Natural killer cell (primary cell): Measurements from ENCODE around the gene ZBTB8A. TPM values are rescaled to one million over a fixed set of nuclear protein-coding genes. Genes with fewer than 3 reads are reported as not detected.

Source experiments
- ATAC-seq, 3 donors: fragments of 150-1000 bp in 2 of 3; fragments of 200-7000 bp in 1 of 3; cut with Tn5 transposase; 1 replicate in 1 of 3; 2 replicates in 2 of 3; pipeline ENCODE4 v1.10.0; 2021; ENCODE audit warnings: mild to moderate bottlenecking in 2 of 3, moderate library complexity in 2 of 3
- DNase-seq, 2 donors: peaks; one replicate each; pipeline versions ENCODE4 v3.0.0 to v3.0.0-alpha.2; 2013 to 2021; ENCODE audit warnings: mixed read lengths in 1 of 2
- H3K27ac ChIP-seq: one replicate; pipeline ENCODE4 v1.5.1; 2013; ENCODE audit warnings: mild to moderate bottlenecking, low read length
- H3K27me3 ChIP-seq: one replicate; pipeline ENCODE4 v1.6.1; 2013; ENCODE audit warnings: low read length; ENCODE audit not compliant: control insufficient read depth, insufficient read depth
- H3K36me3 ChIP-seq: one replicate; pipeline ENCODE4 v1.6.1; 2013; ENCODE audit warnings: low read length; ENCODE audit not compliant: control insufficient read depth, insufficient read depth
- H3K4me1 ChIP-seq: one replicate; pipeline ENCODE4 v1.6.1; 2013; ENCODE audit warnings: low read length; ENCODE audit not compliant: control insufficient read depth, insufficient read depth
- H3K4me3 ChIP-seq: one replicate; pipeline ENCODE4 v1.5.1; 2013; ENCODE audit warnings: low read length
- H3K9me3 ChIP-seq: one replicate; pipeline ENCODE4 v1.6.1; 2013; ENCODE audit warnings: low read length; ENCODE audit not compliant: control insufficient read depth, insufficient read depth
- H3K27ac Mint-ChIP-seq, 2 donors: one replicate each; pipeline ENCODE4 v1.8.0; 2022; ENCODE audit warnings: mild to moderate bottlenecking in 2 of 2, mixed read lengths in 2 of 2, moderate library complexity in 1 of 2
- H3K27me3 Mint-ChIP-seq, 2 donors: one replicate each; pipeline ENCODE4 v1.8.0; 2022; ENCODE audit warnings: low read depth in 2 of 2, mixed read lengths in 2 of 2
- H3K36me3 Mint-ChIP-seq: one replicate; pipeline ENCODE4 v1.8.0; 2022; ENCODE audit warnings: mixed read lengths
- H3K4me1 Mint-ChIP-seq, 2 donors: one replicate each; pipeline ENCODE4 v1.8.0; 2022; ENCODE audit warnings: mixed read lengths in 2 of 2
- H3K4me3 Mint-ChIP-seq: one replicate; pipeline ENCODE4 v1.8.0; 2022; ENCODE audit warnings: mild to moderate bottlenecking, moderate library complexity, mixed read lengths
- H3K9me3 Mint-ChIP-seq, 2 donors: one replicate each; pipeline ENCODE4 v1.8.0; 2022; ENCODE audit warnings: mixed read lengths in 2 of 2
- CTCF ChIP-seq: fragments of 200-600 bp; IDR thresholded peaks from one replicate; pipeline ENCODE4 v1.8.0; 2022; ENCODE audit warnings: antibody characterized with exemption
- WGBS: methylation state at CpG from one replicate; pipeline ENCODE4 v1.1.7; 2013; ENCODE audit warnings: missing lambda C conversion rate; ENCODE audit not compliant: insufficient coverage; 5-methylcytosine and 5-hydroxymethylcytosine counted together
- intact Hi-C: fragments of 100-400 bp; cut with micrococcal nuclease; formaldehyde crosslinking; loops from one replicate; pipeline ENCODE4 v1.14.2; 2022
- total RNA-seq, 4 donors: library from RNA; stranded (reverse); fragments of 120-200 nt in 1 of 4; gene quantifications; one replicate each; pipeline versions ENCODE4 v1.2.3 to v1.2.4, GENCODE V29; 2013 to 2022

The ZBTB8A gene
- total RNA-seq, 3 donors from 2014 or later (not counting 1 experiment from before 2014, with no cell fraction given): 0.16 to 0.50 (median 0.33) TPM

- TF ChIP-seq CTCF: no peak
- no peaks in the 10 kb centered on the region for H3K36me3 Mint-ChIP-seq
- Histone ChIP-seq H3K4me1 (no peaks in the 10 kb centered on the region), H3K9me3 (no peaks in the 10 kb centered on the region), H3K36me3 (no peaks in the 10 kb centered on the region), H3K4me3 (no peak overlapping the region), H3K27me3 (no peaks in the 10 kb centered on the region), H3K27ac (no peak overlapping the region)
- ATAC-seq (no peak), DNase-seq (no peak)
- no peak overlapping the region for H3K4me3 Mint-ChIP-seq
- no peaks in the 10 kb centered on the region for H3K4me1 Mint-ChIP-seq
- H3K27ac Mint-ChIP-seq: no peak overlapping the region
- H3K27me3 Mint-ChIP-seq: peaks cover 11 to 21% of the 10 kb centered on the region in 2 donors
- H3K9me3 Mint-ChIP-seq: no peaks in the 10 kb centered on the region
- WGBS: 99% methylated on average over 3 of the region's 4 CpGs
- intact Hi-C loops: no loop called here
Measured at GRCh38 chr1:32507021-32507420, 32.2 kb upstream of the ZBTB8A start.

DNA sequence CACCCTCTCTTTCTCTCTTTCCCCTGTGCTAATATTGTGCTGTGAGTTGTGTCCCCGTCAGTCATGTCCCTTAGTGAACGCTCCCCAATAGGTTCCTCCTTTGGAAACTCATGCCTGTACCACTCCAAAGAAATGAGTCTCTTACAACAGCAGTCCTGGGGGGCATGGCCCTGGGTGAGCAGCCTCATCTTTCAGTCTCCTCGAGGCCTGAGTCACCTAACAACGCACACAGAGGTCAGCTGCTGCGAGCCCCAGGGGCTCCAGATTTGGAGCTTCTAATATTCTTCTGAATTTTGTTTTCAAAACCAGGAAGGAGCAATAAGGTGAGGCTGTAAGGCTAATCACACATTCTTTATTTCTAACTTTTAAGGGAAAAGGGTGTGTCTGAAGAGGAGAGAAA lies 30.5 kb upstream of the ZBTB8A start:
- Histone ChIP-seq H3K36me3 (no peaks in the 10 kb centered on the region), H3K4me3 (no peak overlapping the region), H3K27me3 (no peaks in the 10 kb centered on the region), H3K4me1 (no peaks in the 10 kb centered on the region), H3K27ac (no peak overlapping the region), H3K9me3 (no peaks in the 10 kb centered on the region)
- intact Hi-C loops: no loop called here
- ATAC-seq: no peak
- Mint-ChIP-seq H3K4me3 (no peak overlapping the region), H3K36me3 (no peaks in the 10 kb centered on the region), H3K27me3 (peaks cover 7 to 22% of the 10 kb centered on the region in 2 donors), H3K4me1 (no peaks in the 10 kb centered on the region), H3K27ac (no peak overlapping the region), H3K9me3 (no peaks in the 10 kb centered on the region)
- TF ChIP-seq CTCF: no peak
- WGBS: 89% methylated on average over 5 of the region's 5 CpGs
- no peak for DNase-seq

GRCh38 chr1:32509939-32510338 lies 29.3 kb upstream of the ZBTB8A start:
- H3K9me3 ChIP-seq: no peaks in the 10 kb centered on the region
- H3K27ac ChIP-seq: no peak overlapping the region
- peaks cover 5 to 20% of the 10 kb centered on the region in 2 donors for H3K27me3 Mint-ChIP-seq
- H3K4me1 Mint-ChIP-seq: no peaks in the 10 kb centered on the region
- H3K27me3 ChIP-seq: no peaks in the 10 kb centered on the region
- ATAC-seq (no peak), DNase-seq (no peak)
- no peaks in the 10 kb centered on the region for H3K36me3 ChIP-seq
- no peaks in the 10 kb centered on the region for H3K9me3 Mint-ChIP-seq
- 97% methylated on average over 1 of the region's 1 CpG for WGBS
- no peaks in the 10 kb centered on the region for H3K4me1 ChIP-seq
- H3K27ac Mint-ChIP-seq: no peak overlapping the region
- H3K4me3 Mint-ChIP-seq: no peak overlapping the region
- intact Hi-C loops: no loop called here
- H3K4me3 ChIP-seq: no peak overlapping the region
- no peak for TF ChIP-seq CTCF
- no peaks in the 10 kb centered on the region for H3K36me3 Mint-ChIP-seq

DNA sequence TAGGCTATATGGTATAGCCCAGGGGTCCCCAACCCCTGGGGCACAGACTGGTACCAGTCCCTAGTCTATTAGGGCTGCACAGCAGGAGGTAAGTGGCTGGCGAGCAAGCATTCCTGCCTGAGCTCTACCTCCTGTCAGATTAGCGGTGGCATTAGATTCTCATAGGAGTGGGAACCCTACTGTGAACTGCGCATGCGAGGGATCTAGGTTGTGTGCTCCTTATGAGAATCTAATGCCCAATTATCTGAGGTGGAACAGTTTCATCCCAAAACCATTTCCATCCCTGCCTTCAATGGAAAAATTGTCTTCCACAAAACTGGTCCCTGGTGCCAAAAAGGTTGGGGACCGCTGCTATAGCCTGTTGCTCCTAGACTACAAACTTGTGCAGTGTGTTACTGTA lies 22.8 kb upstream of the ZBTB8A start:
- Histone ChIP-seq H3K4me1 (peaks cover 7% of the 10 kb centered on the region), H3K27me3 (no peaks in the 10 kb centered on the region), H3K27ac (no peak overlapping the region), H3K9me3 (no peaks in the 10 kb centered on the region), H3K36me3 (no peaks in the 10 kb centered on the region), H3K4me3 (no peak overlapping the region)
- no peaks in the 10 kb centered on the region for H3K9me3 Mint-ChIP-seq
- no peak for TF ChIP-seq CTCF
- no peaks in the 10 kb centered on the region for H3K36me3 Mint-ChIP-seq
- H3K27me3 Mint-ChIP-seq: peaks cover 0 to 9% of the 10 kb centered on the region in 2 donors
- no peak overlapping the region for H3K27ac Mint-ChIP-seq
- intact Hi-C loops: no loop called here
- 91% methylated on average over 5 of the region's 5 CpGs for WGBS
- no peak overlapping the region for H3K4me3 Mint-ChIP-seq
- H3K4me1 Mint-ChIP-seq: no peaks in the 10 kb centered on the region
- ATAC-seq: no peak
- no peak for DNase-seq
